HepG2 (cell line): ENCODE measurements around the gene TTC31. TPM values are rescaled to one million over a fixed set of nuclear protein-coding genes. Genes with fewer than 3 reads are reported as not detected.

Experiments used
- AKNA ChIP-seq: sonication (generic); formaldehyde crosslinking; IDR thresholded peaks from 2 replicates; pipeline ENCODE4 v1.4.0; 2020; ENCODE audit warnings: missing genetic modification reagents, borderline replicate concordance
- ARNT2 ChIP-seq: sonication (generic); formaldehyde crosslinking; IDR thresholded peaks from 2 replicates; pipeline ENCODE4 v1.8.0; 2022; ENCODE audit warnings: mild to moderate bottlenecking, low read depth, missing genetic modification reagents, moderate library complexity
- CCDC6 ChIP-seq: sonication (generic); formaldehyde crosslinking; IDR thresholded peaks from 2 replicates; pipeline ENCODE4 v1.8.1; 2022; ENCODE audit warnings: mild to moderate bottlenecking, missing genetic modification reagents, moderate library complexity
- FOXC1 ChIP-seq: sonication (generic); formaldehyde crosslinking; IDR thresholded peaks from 2 replicates; pipeline ENCODE4 v1.8.0; 2022; ENCODE audit warnings: mild to moderate bottlenecking, missing genetic modification reagents, borderline replicate concordance
- MNT ChIP-seq: fragments of 450-650 bp; IDR thresholded peaks from 2 replicates; pipeline ENCODE4 v1.6.1; 2016
- REST ChIP-seq, 2 experiments: IDR thresholded peaks; 2 replicates each; pipeline ENCODE4 v1.6.1; 2011 to 2012; ENCODE audit warnings: low read length in 2 of 2, borderline replicate concordance in 1 of 2, low read depth in 1 of 2, mild to moderate bottlenecking in 1 of 2, moderate library complexity in 1 of 2
- RFX3 ChIP-seq: IDR thresholded peaks from 2 replicates; pipeline ENCODE4 v1.6.1; 2016; ENCODE audit warnings: missing biosample characterization, missing genetic modification reagents
- SNAPC2 ChIP-seq: sonication (generic); formaldehyde crosslinking; IDR thresholded peaks from 2 replicates; pipeline ENCODE4 v1.8.1; 2022; ENCODE audit warnings: mild to moderate bottlenecking, missing genetic modification reagents
- ZMYM2 ChIP-seq: sonication (generic); formaldehyde crosslinking; IDR thresholded peaks from 2 replicates; pipeline ENCODE4 v1.8.0; 2022; ENCODE audit warnings: mild to moderate bottlenecking, missing genetic modification reagents
- ZNF383 ChIP-seq: sonication (generic); formaldehyde crosslinking; IDR thresholded peaks from 2 replicates; pipeline ENCODE4 v1.4.0; 2020; ENCODE audit warnings: missing genetic modification reagents, mild to moderate bottlenecking, borderline replicate concordance
- ZNF816 ChIP-seq: sonication (generic); formaldehyde crosslinking; IDR thresholded peaks from 2 replicates; pipeline ENCODE4 v1.8.0; 2022; ENCODE audit warnings: missing genetic modification reagents, mild to moderate bottlenecking, borderline replicate concordance
- ZNF883 ChIP-seq: sonication (generic); formaldehyde crosslinking; IDR thresholded peaks from 2 replicates; pipeline ENCODE4 v1.5.1; 2020; ENCODE audit warnings: mild to moderate bottlenecking, missing genetic modification reagents; ENCODE audit errors: not compliant biosample characterization
- ZSCAN29 ChIP-seq: sonication (generic); formaldehyde crosslinking; conservative IDR thresholded peaks from 2 replicates; pipeline ENCODE4 v1.4.0; 2020; ENCODE audit warnings: mild to moderate bottlenecking, missing genetic modification reagents
- polyA plus RNA-seq, 8 experiments: library from polyadenylated mRNA; depleted of rRNA in 3 of 8; stranded (reverse) in 7 of 8; unstranded in 1 of 8; fragments of >200 nt; fragmentation: Illumina TruSeq in 4 of 8; extraction: Trizol in 4 of 8; gene quantifications; 2 replicates each; pipeline versions ENCODE4 v1.2.1 to v1.2.3, GENCODE V29; 2011 to 2016; ENCODE audit warnings: low read depth in 4 of 8, missing spikeins in 1 of 8, mixed read lengths in 1 of 8; ENCODE audit not compliant: insufficient read depth in 1 of 8
- total RNA-seq, 5 experiments: library from RNA; depleted of rRNA; stranded (reverse); fragments of >200 nt; fragmentation: Illumina TruSeq; extraction: Trizol; gene quantifications; 2 replicates each; pipeline ENCODE4 v1.2.3, GENCODE V29; 2016; ENCODE audit warnings: low read depth in 1 of 5
- TF ChIP-seq, protein P1 (sequence below): sonication (generic); formaldehyde crosslinking; IDR thresholded peaks from 2 replicates; pipeline ENCODE4 v1.8.0; 2022; ENCODE audit warnings: mild to moderate bottlenecking, missing genetic modification reagents
- TF ChIP-seq, protein P2 (sequence below): IDR thresholded peaks from 2 replicates; pipeline ENCODE4 v1.6.1; 2016

Gene TTC31
- total and polyA plus RNA-seq, 2 of the 13 experiments (the other 11 are each of a cell fraction or from before 2014, with no cell fraction given): 28.3 to 39.5 TPM

DNA sequence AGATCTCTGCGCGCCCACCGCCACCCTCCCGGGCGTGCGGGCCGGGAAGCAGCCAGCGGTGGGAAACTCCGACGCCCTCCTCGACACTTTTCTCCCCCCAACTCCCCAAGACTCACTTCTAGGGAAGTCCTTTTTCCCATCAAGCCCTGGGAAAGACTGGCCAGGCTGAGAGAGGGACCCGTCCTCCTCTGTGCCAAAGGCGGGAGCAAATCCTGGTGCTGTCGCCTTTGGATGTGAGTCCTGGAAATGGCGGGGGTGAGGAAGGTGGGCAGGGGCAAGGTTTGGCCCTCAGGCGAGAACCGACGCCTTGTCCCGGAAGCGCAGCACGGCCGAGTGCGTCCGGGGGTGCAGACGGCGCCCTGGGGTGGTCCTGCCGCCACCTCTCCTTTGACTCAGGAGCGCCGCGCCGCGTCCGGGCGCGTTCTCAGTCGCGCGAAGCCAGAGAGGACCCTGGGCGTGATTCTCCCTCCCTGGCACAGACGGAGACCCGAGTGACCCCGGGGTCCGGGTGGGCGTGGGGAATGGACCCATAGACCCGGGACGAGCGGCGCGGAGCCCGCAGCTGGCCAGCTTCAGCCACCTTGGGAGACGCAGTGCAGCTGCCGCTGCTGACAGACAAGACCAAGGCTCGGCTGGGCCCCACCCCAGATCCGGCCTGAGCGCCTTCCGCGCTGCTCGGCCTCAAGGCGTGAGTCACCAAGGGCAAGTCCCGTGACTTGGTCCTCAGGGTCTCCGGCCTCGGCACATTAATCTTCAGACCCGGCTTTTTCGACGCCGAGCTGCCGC is 20.0 kb downstream of the TTC31 start (continued):
- TF ChIP-seq AKNA (CRISPR knock-in tag) (no peak; the same call in 1 of the 2 replicates), RFX3 (CRISPR knock-in tag) (no peak), ZNF383 (CRISPR knock-in tag) (0 out of 2 replicates have a peak, but pooled peaks have one; percentile 18), REST (IDR thresholded peaks at IDR 0.05; ENCODE audit: borderline replicate concordance in 1 of 2, low read depth in 1 of 2, low read length in 2 of 2) (peak in 1 of 2 experiments; percentile 28; a peak in 1 of 4 replicates), ZNF883 (CRISPR knock-in tag) (peak; percentile 76), FOXC1 (CRISPR knock-in tag) (peak; percentile 50; the same call in 1 of the 2 replicates), ZNF816 (CRISPR knock-in tag) (peak; percentile 92; the same call in 1 of the 2 replicates), ZMYM2 (CRISPR knock-in tag) (peak; percentile 87; the same call in 1 of the 2 replicates), ZSCAN29 (CRISPR knock-in tag) (0 out of 2 replicates have a peak, but pooled peaks have one; percentile 46), SNAPC2 (peak; percentile 71; the same call in 1 of the 2 replicates), ARNT2 (CRISPR knock-in tag) (peak; percentile 91), MNT (no peak), CCDC6 (peak; percentile 36; the same call in 1 of the 2 replicates)
- TF ChIP-seq, protein P1, sequence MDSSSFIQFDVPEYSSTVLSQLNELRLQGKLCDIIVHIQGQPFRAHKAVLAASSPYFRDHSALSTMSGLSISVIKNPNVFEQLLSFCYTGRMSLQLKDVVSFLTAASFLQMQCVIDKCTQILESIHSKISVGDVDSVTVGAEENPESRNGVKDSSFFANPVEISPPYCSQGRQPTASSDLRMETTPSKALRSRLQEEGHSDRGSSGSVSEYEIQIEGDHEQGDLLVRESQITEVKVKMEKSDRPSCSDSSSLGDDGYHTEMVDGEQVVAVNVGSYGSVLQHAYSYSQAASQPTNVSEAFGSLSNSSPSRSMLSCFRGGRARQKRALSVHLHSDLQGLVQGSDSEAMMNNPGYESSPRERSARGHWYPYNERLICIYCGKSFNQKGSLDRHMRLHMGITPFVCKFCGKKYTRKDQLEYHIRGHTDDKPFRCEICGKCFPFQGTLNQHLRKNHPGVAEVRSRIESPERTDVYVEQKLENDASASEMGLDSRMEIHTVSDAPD (CRISPR knock-in tag): peak; percentile 45; the same call in 1 of the 2 replicates
- TF ChIP-seq, protein P2, sequence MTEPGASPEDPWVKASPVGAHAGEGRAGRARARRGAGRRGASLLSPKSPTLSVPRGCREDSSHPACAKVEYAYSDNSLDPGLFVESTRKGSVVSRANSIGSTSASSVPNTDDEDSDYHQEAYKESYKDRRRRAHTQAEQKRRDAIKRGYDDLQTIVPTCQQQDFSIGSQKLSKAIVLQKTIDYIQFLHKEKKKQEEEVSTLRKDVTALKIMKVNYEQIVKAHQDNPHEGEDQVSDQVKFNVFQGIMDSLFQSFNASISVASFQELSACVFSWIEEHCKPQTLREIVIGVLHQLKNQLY (CRISPR knock-in tag): 0 out of 2 replicates have a peak, but pooled peaks have one; percentile 25
